ENCODE data around the gene CNPY1.

The CNPY1 gene

GRCh38 chr7:155589001-155589980, 42.9 kb upstream of the CNPY1 start:
- H3K4me3 ChIP-seq (ENCODE audit: low read depth, low read length) = no peak overlapping the region
- no peak for DNase-seq (ENCODE audit: low read depth)
- TF ChIP-seq CTCF (IDR thresholded peaks at IDR 0.05; ENCODE audit: low read depth, low read length, missing control alignments) = no peak

GRCh38 chr7:155588468-155588998, 42.2 kb upstream of the CNPY1 start:
- TF ChIP-seq CTCF (IDR thresholded peaks at IDR 0.05; ENCODE audit: low read depth, low read length, missing control alignments) = no peak
- DNase-seq (ENCODE audit: low read depth) = no peak
- H3K4me3 ChIP-seq (ENCODE audit: low read depth, low read length) = no peak overlapping the region

- H3K4me3 ChIP-seq (ENCODE audit: low read depth, low read length) = no peak overlapping the region
- no peak for TF ChIP-seq CTCF (IDR thresholded peaks at IDR 0.05; ENCODE audit: low read depth, low read length, missing control alignments)
- DNase-seq (ENCODE audit: low read depth) = no peak
These were observed 41.1 kb upstream of the CNPY1 start for GRCh38 chr7:155587486-155587885.

- DNase-seq (ENCODE audit: low read depth) = no peak
- H3K4me3 ChIP-seq (ENCODE audit: low read depth, low read length) = no peak overlapping the region
- TF ChIP-seq CTCF (IDR thresholded peaks at IDR 0.05; ENCODE audit: low read depth, low read length, missing control alignments) = no peak
These were observed 40.6 kb upstream of the CNPY1 start for GRCh38 chr7:155586843-155587440.

- no peak for DNase-seq (ENCODE audit: low read depth)
- no peak for TF ChIP-seq CTCF (IDR thresholded peaks at IDR 0.05; ENCODE audit: low read depth, low read length, missing control alignments)
- no peak overlapping the region for H3K4me3 ChIP-seq (ENCODE audit: low read depth, low read length)
These were observed 39.6 kb upstream of the CNPY1 start for GRCh38 chr7:155585951-155586350.

- no peak for TF ChIP-seq CTCF (IDR thresholded peaks at IDR 0.05; ENCODE audit: low read depth, low read length, missing control alignments)
- H3K4me3 ChIP-seq (ENCODE audit: low read depth, low read length) = no peak overlapping the region
- no peak for DNase-seq (ENCODE audit: low read depth)
These were observed 39.2 kb upstream of the CNPY1 start for GRCh38 chr7:155585532-155585895.
